NCI-H2196 treated with DMSO at 0.1 percent for 48 hours (cell line): Measurements from ENCODE around the gene ZNF81.
"Not testable (repeated sequence)": the region's sequence is repeated elsewhere in the genome, so short reads cannot be mapped to it uniquely, and the experiment has no call there.

Source experiments
- DNase-seq: peaks from one replicate; lab custom pipeline; 2025; ENCODE audit not compliant: unreplicated experiment; lab: John Stamatoyannopoulos, UW

The ZNF81 gene

GRCh38 chrX:47836164-47837072 is at the start of gene ZNF81:
TSS of gene ZNF81 (plus strand) at chrX:47836902. CDS start at chrX:47846268, 9,366 bp downstream.
- DNase-seq: peak; percentile 71

GRCh38 chrX:47796433-47796906 is 40.2 kb upstream of the ZNF81 start:
- DNase-seq: no peak

- DNase-seq: no peak
These were observed 39.6 kb upstream of the ZNF81 start for GRCh38 chrX:47797084-47797483.

DNA sequence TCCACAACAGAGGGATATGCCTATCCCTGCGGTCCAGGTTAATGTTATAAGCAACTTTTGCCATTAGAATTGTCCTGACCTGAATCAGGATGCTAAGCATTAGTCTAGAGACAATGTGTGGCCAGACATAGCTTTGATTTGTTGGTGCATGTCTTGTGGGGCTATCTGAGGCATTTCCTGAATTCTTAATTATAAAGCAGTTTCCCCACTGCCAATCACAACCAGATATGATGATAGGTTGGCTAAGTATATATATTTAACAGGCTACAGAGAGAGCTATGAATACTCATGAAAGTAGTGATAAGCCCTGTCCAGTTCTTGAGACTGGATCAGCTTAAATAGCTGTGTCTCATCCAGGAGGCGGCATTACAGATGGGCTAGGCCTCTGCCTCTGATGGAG is 37.8 kb upstream of the ZNF81 start:
- DNase-seq: no peak

DNA sequence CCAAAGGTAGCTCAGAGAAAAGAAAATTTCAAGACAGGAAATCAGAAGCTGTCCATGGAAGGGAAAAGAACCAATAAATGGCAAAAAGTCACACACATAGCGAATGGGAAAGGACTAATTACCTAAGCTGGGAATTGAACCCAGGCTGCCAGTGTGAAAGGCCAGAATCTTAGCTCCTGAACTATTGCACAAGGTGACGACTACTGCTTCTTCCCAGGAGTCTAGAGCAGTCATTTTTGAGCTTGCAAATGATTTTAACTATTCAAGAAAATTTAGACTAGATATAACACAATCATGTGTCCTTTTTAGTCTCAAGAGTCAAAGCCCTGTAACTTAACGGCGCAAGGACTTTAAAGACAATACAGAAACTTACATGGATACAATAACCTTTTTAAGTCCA is 34.1 kb upstream of the ZNF81 start:
- no peak for DNase-seq

GRCh38 chrX:47803103-47803502 is 33.6 kb upstream of the ZNF81 start:
- not testable (repeated sequence) for DNase-seq

DNA sequence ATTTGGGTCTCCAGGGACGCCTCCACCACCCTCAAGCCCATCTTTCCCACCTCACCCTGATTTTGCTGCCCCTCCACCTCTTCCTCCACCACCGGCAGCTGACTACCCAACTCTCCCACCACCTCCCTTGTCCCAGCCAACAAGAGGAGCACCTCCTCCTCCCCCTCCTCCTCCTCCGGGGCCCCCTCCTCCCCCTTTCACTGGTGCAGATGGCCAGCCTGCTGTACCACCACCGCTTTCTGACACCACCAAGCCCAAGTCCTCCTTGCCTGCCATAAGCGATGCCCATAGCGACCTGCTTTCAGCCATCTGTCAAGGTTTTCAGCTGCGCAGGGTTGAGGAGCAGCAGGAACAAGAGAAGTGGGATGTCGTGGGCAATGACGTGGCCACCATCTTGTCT is 32.4 kb upstream of the ZNF81 start:
- DNase-seq: no peak

GRCh38 chrX:47805844-47806243 is 30.9 kb upstream of the ZNF81 start:
- DNase-seq: not testable (repeated sequence)

GRCh38 chrX:47806415-47807271 is 30.1 kb upstream of the ZNF81 start:
- not testable (repeated sequence) for DNase-seq

DNA sequence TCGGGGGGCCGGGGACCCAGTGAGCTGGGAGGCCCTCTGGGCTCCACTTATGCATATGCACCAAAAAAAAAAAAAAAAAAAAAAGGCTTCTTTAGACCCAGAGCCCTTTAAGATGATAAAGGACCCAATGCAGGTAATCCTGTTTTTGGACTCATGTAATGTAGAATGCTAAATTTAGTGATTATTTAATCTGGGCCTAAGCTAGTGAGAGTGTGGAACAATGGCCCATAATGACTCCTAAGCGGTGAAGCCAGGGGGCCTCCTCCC is 29.5 kb upstream of the ZNF81 start:
- DNase-seq: not testable (repeated sequence)

DNA sequence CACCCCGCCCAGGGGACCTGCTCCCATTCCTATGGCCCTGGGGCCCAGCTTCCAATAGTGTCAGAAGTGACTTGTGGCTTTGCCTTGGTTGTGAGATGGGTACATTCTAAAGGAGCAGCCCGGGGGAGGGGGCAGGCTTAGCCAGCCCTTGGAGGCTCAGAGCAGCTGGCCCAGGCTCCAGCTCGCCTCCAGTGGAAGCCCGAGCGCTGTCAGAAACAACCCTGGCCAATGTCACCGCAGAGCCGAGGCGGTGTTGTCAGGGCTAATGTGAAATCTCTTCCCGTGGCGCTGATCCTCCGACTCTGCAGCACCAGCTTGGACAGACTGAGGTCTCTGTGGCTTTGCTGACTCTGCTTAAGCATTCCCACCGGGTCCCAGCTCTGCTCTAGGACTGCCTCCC is 29.2 kb upstream of the ZNF81 start:
- no peak for DNase-seq

GRCh38 chrX:47808904-47809788 is 27.6 kb upstream of the ZNF81 start:
- DNase-seq: no peak

GRCh38 chrX:47814851-47815250 is 21.9 kb upstream of the ZNF81 start:
- no peak for DNase-seq

GRCh38 chrX:47815901-47816845 is 20.5 kb upstream of the ZNF81 start:
- DNase-seq: no peak

DNA sequence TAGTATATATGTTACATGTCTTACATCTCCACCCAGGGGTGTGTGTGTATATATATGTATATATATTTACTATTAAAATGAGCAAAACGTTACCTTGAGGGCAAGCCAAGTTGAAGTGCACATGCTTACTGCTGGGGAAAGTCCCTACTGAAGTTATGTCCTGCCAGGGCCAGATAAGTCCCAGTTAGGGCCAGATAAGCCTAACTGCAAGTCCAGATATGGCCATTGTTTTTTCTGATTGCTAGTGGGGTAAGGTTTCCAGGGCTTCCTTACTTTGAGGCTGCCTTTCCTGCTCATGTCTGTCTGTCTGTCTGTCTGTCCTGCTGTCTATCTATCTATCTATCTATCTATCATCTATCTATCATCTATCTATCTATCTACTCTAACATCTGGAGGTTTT is 19.3 kb upstream of the ZNF81 start:
- no peak for DNase-seq

DNA sequence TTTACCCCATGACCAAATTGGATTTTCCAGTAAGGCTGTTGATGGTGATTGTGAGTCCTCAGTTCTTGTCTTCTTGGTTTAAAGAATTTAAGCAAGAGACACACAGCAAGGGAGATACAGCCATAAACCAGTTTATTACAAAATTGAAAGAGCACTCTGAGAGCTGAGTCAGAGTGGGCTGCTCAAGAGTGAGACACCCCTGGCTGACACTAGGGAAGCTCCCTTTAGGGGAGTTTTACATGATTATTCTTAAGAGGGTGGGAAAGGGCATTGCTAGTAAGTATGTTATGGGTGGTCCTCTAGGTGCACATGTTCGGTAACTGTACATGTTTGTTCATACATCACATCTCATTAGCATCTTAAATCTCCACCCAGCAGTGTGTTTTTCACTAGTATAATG is 18.8 kb upstream of the ZNF81 start:
- DNase-seq: no peak

GRCh38 chrX:47828984-47829383 is 7.7 kb upstream of the ZNF81 start:
- DNase-seq: no peak

GRCh38 chrX:47831788-47832187 is 4.9 kb upstream of the ZNF81 start:
- DNase-seq: no peak

- no peak for DNase-seq
These were observed 1.7 kb downstream of the ZNF81 start for GRCh38 chrX:47838361-47838760.

DNA sequence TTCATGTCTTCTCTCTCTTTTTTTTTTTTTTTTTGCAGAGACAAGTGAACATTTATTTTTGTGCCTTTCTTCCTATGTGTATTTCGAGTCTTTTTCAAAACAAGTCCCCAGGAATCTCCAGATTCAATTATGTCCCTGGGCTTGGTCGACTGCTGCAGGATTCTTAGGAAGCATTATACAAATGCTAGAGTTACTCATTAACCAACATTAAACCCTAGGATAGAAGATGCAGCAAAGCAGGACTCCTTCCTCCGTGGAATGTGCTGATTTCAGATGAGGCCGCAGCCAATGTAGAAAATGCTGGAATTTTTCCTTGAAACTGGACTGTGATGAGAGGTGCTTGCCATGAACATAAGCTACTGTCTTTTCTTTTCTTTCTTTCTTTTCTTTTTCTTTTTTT is 3.4 kb downstream of the ZNF81 start:
- no peak for DNase-seq
